ENCODE results near the gene STX18. TPM values are rescaled to one million over a fixed set of nuclear protein-coding genes. Genes with fewer than 3 reads are reported as not detected.

Gene STX18
- total and polyA plus RNA-seq, 2 donors from 2014 or later: 37.2 to 66.8 TPM

DNA sequence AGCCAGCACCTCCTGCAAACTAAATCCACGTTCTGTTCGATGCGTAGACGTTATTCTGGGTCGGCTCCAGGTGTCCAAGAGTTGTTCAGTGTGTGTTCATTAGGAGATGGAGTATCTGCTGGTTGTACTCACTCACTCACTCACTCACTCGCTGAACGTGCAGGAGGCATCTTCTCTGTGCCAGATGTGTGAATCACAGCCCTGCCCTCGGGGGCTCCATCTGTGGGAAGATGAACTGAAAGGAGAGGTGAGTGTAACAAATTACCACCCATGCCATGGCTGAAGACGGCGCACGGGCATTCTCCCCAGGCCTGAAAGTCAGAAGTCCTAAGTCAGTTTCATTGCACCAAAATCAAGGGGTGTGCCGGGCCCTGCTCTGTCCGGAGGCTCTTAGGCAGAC is 138.9 kb downstream of the STX18 start:
- intact Hi-C loops (cut with DNase I): no loop called here
- H3K27me3 ChIP-seq (ENCODE audit: control insufficient read depth, insufficient read depth, low read length): no peaks in the 10 kb centered on the region
- H3K4me3 ChIP-seq (ENCODE audit: low read length in 3 of 3): no peak overlapping the region
- H3K9ac ChIP-seq (ENCODE audit: low read length in 3 of 3): no peak overlapping the region
- H3K9me3 ChIP-seq (ENCODE audit: control insufficient read depth in 2 of 3, insufficient read depth in 1 of 3, low read length in 3 of 3): no peaks in the 10 kb centered on the region
- FAIRE-seq (no peak), DNase-seq (no peak)
- TF ChIP-seq, protein P1, sequence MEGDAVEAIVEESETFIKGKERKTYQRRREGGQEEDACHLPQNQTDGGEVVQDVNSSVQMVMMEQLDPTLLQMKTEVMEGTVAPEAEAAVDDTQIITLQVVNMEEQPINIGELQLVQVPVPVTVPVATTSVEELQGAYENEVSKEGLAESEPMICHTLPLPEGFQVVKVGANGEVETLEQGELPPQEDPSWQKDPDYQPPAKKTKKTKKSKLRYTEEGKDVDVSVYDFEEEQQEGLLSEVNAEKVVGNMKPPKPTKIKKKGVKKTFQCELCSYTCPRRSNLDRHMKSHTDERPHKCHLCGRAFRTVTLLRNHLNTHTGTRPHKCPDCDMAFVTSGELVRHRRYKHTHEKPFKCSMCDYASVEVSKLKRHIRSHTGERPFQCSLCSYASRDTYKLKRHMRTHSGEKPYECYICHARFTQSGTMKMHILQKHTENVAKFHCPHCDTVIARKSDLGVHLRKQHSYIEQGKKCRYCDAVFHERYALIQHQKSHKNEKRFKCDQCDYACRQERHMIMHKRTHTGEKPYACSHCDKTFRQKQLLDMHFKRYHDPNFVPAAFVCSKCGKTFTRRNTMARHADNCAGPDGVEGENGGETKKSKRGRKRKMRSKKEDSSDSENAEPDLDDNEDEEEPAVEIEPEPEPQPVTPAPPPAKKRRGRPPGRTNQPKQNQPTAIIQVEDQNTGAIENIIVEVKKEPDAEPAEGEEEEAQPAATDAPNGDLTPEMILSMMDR (IDR thresholded peaks at IDR 0.05; ENCODE audit: borderline replicate concordance, extremely low read depth, insufficient read depth): no peak
- no peaks in the 10 kb centered on the region for H3K4me1 ChIP-seq (ENCODE audit: control insufficient read depth in 2 of 3, insufficient read depth in 2 of 3, low read depth in 1 of 3, low read length in 3 of 3)
- no peaks in the 10 kb centered on the region for H3K36me3 ChIP-seq (ENCODE audit: control insufficient read depth in 2 of 3, insufficient read depth in 3 of 3, low read length in 3 of 3)
- H3K27ac ChIP-seq (ENCODE audit: low read depth in 2 of 2, low read length in 2 of 2): no peak overlapping the region

DNA sequence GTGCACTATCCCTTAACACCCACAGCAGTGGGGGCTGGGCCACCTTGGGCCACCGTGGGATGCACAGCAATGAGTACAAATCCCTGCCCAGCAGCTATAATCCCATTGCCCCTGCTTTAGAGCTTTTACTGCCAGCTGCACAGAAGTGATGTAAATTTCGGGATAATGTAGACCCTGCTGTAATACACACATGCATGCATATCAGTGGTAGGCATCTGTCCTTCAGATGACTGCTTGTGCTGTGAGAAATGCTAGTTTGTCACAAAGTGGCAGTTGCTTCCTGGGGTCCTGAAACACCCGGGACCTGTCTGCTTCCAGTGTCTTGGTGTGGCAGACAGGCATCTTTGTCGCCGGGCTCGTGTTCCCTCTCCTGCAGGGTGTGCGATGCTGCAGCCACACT is 140.8 kb downstream of the STX18 start:
- TF ChIP-seq, protein P1 (IDR thresholded peaks at IDR 0.05; ENCODE audit: borderline replicate concordance, extremely low read depth, insufficient read depth): no peak
- no peak for FAIRE-seq

DNA sequence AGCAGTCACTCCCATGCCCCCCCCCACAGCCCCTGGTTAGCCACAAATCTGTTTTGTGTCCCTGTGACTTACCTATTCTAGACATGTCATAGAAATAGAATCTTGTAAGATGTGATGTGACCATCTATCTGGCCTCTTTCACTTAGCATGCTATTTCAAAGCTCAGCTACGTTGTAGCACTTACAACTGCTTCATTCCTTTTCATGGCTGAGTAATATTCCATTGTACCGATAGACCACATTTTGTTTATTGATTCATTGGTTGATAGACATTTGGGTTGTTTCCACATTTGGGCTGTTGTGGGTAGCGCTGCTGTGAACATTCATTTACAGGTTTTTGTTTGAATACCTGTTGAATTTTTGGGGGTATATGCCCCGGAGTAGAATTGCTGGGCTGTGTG is 143.4 kb downstream of the STX18 start:
- FAIRE-seq (no peak), DNase-seq (no peak)
- Histone ChIP-seq H3K36me3 (ENCODE audit: control insufficient read depth in 2 of 3, insufficient read depth in 3 of 3, low read length in 3 of 3) (no peaks in the 10 kb centered on the region), H3K27ac (ENCODE audit: low read depth in 2 of 2, low read length in 2 of 2) (no peak overlapping the region), H3K4me1 (ENCODE audit: control insufficient read depth in 2 of 3, insufficient read depth in 2 of 3, low read depth in 1 of 3, low read length in 3 of 3) (no peaks in the 10 kb centered on the region), H3K4me3 (ENCODE audit: low read length in 3 of 3) (no peak overlapping the region), H3K9me3 (ENCODE audit: control insufficient read depth in 2 of 3, insufficient read depth in 1 of 3, low read length in 3 of 3) (no peaks in the 10 kb centered on the region), H3K9ac (ENCODE audit: low read length in 3 of 3) (no peak overlapping the region), H3K27me3 (ENCODE audit: control insufficient read depth, insufficient read depth, low read length) (no peaks in the 10 kb centered on the region)
- intact Hi-C loops (cut with DNase I): no loop called here
- TF ChIP-seq, protein P1 (IDR thresholded peaks at IDR 0.05; ENCODE audit: borderline replicate concordance, extremely low read depth, insufficient read depth): no peak

More for the DNA sequence above, 140.8 kb downstream of the STX18 start:
- Histone ChIP-seq H3K4me1 (ENCODE audit: control insufficient read depth in 2 of 3, insufficient read depth in 2 of 3, low read depth in 1 of 3, low read length in 3 of 3) (no peaks in the 10 kb centered on the region), H3K27ac (ENCODE audit: low read depth in 2 of 2, low read length in 2 of 2) (no peak overlapping the region), H3K9ac (ENCODE audit: low read length in 3 of 3) (no peak overlapping the region), H3K4me3 (ENCODE audit: low read length in 3 of 3) (no peak overlapping the region), H3K9me3 (ENCODE audit: control insufficient read depth in 2 of 3, insufficient read depth in 1 of 3, low read length in 3 of 3) (no peaks in the 10 kb centered on the region), H3K27me3 (ENCODE audit: control insufficient read depth, insufficient read depth, low read length) (no peaks in the 10 kb centered on the region), H3K36me3 (ENCODE audit: control insufficient read depth in 2 of 3, insufficient read depth in 3 of 3, low read length in 3 of 3) (no peaks in the 10 kb centered on the region)
- intact Hi-C loops (cut with DNase I): no loop called here
- no peak for DNase-seq

DNA sequence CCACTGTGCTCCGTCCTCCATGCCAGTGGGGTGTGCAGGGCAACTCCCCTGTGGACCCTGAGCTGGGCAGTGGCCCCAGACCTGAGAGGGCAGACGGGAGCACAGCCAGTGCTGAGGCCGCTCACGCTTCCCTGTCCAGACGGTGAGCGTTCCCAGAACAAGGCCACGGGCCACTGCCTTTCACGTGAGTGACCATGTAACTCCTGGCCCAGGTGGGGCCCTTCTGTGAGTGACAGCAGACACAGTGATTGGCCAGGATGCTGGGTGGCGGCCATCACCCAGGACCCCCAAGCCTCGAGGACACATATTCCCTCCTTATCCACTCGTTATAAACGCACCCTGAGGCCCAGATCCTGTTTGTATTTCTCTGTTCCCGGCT is 144.4 kb downstream of the STX18 start:
- H3K4me1 ChIP-seq (ENCODE audit: control insufficient read depth in 2 of 3, insufficient read depth in 2 of 3, low read depth in 1 of 3, low read length in 3 of 3): no peaks in the 10 kb centered on the region
- TF ChIP-seq, protein P1 (IDR thresholded peaks at IDR 0.05; ENCODE audit: borderline replicate concordance, extremely low read depth, insufficient read depth): no peak
- DNase-seq: no peak
- no peak overlapping the region for H3K27ac ChIP-seq (ENCODE audit: low read depth in 2 of 2, low read length in 2 of 2)
- no peak for FAIRE-seq
- intact Hi-C loops (cut with DNase I): no loop called here
- H3K27me3 ChIP-seq (ENCODE audit: control insufficient read depth, insufficient read depth, low read length): no peaks in the 10 kb centered on the region
- H3K9ac ChIP-seq (ENCODE audit: low read length in 3 of 3): no peak overlapping the region
- no peaks in the 10 kb centered on the region for H3K9me3 ChIP-seq (ENCODE audit: control insufficient read depth in 2 of 3, insufficient read depth in 1 of 3, low read length in 3 of 3)
- no peaks in the 10 kb centered on the region for H3K36me3 ChIP-seq (ENCODE audit: control insufficient read depth in 2 of 3, insufficient read depth in 3 of 3, low read length in 3 of 3)
- no peak overlapping the region for H3K4me3 ChIP-seq (ENCODE audit: low read length in 3 of 3)
